Retinal pigment epithelial cell (primary cell): Measurements from ENCODE around the gene TRABD2A.

Experiments
- DNase-seq: peaks from one replicate; pipeline ENCODE4 v3.0.0-alpha.2; 2010; ENCODE audit warnings: low read depth
- H3K4me3 ChIP-seq: 2 replicates; pipeline ENCODE4 v1.5.1; 2011; ENCODE audit warnings: mild to moderate bottlenecking, low read length, control low read depth, moderate library complexity
- TF ChIP-seq, protein P1 (sequence below): conservative IDR thresholded peaks from 2 replicates; pipeline ENCODE4 v1.5.1; 2011; ENCODE audit warnings: low read depth, low read length, control low read depth, inconsistent platforms

The TRABD2A gene

DNA sequence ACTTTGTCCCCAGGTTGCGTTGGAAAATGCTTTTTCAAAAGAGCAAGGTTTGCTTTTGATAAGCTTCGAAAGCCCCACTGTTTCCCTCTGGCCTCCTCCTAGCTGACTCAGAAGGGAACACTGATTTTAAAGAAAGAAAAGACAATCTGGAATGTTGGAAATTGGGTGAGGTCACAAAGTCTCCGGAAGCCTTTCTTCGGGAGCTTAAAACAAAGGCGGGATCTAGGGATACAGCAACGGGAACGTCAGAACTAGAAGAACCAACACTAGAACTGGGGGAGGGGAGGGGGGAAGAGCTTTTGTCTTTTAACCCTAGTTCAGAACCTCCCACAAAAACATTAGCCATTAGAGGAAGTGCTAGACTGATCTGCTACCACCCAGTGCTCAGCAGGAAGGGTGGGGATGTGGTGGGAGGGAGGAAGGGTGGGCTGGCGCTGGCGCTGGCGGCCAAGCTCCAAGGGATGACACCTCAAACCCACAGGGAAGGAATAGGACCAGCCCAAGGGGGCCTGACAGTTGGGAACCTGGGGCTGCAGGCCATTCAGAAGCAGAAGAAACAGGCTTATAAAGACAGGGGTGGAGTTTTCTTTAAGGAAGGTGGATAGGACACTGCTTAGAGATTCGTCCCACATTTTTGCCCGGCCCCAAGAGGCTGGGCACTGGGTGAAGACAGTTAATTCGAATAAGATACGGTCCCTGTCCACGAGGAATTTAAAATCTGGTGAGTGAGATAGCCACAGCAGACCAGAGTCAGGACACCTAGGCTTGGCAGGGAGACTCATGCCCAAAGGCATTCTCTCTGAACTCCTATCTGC lies 26.2 kb upstream of the TRABD2A start:
- TF ChIP-seq, protein P1, sequence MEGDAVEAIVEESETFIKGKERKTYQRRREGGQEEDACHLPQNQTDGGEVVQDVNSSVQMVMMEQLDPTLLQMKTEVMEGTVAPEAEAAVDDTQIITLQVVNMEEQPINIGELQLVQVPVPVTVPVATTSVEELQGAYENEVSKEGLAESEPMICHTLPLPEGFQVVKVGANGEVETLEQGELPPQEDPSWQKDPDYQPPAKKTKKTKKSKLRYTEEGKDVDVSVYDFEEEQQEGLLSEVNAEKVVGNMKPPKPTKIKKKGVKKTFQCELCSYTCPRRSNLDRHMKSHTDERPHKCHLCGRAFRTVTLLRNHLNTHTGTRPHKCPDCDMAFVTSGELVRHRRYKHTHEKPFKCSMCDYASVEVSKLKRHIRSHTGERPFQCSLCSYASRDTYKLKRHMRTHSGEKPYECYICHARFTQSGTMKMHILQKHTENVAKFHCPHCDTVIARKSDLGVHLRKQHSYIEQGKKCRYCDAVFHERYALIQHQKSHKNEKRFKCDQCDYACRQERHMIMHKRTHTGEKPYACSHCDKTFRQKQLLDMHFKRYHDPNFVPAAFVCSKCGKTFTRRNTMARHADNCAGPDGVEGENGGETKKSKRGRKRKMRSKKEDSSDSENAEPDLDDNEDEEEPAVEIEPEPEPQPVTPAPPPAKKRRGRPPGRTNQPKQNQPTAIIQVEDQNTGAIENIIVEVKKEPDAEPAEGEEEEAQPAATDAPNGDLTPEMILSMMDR = no peak
- peak overlapping the region; percentile 93 for H3K4me3 ChIP-seq
- DNase-seq = peak; percentile 39

DNA sequence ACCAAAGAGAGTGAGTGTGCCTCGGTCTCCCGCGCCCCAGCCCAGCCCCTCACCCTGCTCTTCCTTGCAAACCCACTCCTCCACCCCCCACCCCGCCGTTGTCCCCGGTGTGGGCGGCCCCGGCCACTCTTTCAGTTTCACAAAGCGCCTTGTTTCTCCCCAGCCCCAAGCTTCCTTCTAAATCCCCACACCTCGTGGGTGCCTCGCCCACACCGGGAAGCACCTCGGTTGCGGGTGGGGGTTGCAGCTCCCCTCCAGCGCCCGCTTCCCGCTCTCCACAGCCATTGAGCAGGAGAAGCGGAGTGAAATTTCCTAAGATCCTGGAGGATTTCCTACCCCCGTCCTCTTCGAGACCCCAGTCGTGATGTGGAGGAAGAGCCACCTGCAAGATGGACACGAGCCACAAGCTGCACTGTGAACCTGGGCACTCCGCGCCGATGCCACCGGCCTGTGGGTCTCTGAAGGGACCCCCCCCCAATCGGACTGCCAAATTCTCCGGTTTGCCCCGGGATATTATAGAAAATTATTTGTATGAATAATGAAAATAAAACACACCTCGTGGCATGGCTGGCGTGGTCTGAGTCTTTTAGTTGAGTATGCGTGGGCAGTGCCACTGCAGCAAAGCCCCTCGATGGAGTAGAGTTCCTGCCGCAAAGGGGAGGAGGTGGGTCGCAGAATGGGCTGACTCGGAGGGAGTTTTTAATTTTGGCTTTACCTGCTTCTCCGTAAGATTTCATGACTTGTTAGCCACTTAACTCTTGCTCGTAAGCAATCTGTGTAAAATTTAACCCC lies 25.4 kb upstream of the TRABD2A start:
- H3K4me3 ChIP-seq = peak overlapping the region; percentile 93
- TF ChIP-seq, protein P1 = no peak
- DNase-seq = no peak

DNA sequence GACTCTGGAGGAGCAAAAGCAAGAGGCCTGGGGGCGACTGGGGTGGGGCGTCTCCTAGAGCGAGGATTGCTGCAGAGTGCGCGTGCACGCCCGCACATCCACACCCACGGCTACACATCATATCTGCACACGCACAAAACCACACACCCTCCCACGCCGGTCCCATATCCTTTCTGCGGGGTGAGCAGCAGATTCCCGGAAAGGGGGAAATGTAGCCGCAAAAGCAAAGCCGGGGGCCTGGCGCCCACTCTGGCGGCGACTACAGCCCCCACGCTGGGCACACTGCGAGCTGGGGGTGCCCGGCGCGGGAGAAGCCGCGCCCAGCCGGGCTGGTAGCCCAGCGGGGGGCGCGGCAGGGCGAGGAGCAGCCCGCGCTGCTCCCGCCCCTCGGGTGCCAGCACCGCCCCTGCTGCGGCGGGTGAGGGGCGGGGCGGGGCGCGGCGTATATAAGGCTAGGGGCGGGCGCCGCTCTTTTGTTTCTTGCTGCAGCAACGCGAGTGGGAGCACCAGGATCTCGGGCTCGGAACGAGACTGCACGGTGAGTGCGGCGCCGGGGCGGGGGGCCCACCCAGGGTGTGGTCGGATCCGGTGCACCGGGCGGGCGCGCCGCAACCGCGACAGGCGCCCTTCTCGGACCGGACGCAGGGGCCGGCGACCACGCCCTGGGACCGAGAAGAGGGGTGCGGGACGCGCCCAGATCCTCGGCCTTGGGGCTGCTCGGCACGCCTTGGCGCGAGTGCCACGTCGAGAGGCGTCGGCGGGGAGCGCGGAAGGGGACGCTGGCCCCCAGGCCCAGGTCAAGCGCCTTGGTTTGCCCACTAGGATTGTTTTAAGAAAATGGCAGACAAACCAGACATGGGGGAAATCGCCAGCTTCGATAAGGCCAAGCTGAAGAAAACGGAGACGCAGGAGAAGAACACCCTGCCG lies 24.6 kb upstream of the TRABD2A start, which contains the start of gene TMSB10:
TMSB10 (plus strand) TSS at position 476 of the 927 bp plus-strand sequence.
- no peak for DNase-seq
- peak within 1 kb of the TSS; percentile 93 for H3K4me3 ChIP-seq
- TF ChIP-seq, protein P1 = no peak

DNA sequence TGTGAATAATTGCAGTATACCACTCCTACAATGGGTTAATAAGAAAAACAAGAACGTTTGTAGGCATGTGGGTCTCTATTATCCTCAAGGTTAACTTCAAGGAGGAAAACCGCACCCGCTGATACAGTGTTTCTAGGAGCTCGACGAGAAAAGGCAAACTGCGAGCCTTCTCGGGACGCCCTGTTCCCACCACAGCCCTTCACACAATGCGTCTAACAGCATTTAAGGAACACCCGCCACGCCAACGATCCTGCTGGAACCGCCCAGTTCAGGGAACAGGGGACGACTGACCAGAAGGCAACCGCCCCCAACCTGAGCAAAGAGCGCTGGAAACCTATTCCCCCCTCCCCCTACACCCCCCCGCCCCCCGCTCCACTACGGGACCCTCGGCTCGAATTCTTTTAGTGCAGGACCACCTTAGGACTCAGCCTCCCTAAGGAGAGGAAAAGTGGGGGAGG lies 23.9 kb upstream of the TRABD2A start:
- peak overlapping the region; percentile 93 for H3K4me3 ChIP-seq
- no peak for DNase-seq
- TF ChIP-seq, protein P1 = no peak

DNA sequence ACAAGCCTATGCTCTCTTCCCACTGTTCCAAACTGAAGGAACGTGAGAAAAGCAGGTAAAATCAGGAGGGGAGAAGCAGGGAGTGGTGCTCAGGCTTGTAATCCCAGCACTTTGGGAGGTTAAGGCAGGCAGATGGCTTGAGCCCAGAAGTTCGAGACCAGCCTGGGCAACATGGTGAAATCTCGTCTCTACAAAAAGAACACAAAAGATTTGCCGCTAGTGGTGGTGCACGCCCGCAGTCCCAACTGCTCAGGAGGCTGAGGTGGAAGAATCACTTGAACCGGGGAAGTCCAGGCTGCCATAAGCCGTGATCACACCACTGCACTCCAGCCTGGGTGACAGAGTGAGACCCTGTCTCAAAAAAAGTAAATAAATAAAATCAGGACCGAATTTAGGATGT lies 23.3 kb upstream of the TRABD2A start:
- DNase-seq = no peak
- TF ChIP-seq, protein P1 = no peak
- H3K4me3 ChIP-seq = no peak overlapping the region

DNA sequence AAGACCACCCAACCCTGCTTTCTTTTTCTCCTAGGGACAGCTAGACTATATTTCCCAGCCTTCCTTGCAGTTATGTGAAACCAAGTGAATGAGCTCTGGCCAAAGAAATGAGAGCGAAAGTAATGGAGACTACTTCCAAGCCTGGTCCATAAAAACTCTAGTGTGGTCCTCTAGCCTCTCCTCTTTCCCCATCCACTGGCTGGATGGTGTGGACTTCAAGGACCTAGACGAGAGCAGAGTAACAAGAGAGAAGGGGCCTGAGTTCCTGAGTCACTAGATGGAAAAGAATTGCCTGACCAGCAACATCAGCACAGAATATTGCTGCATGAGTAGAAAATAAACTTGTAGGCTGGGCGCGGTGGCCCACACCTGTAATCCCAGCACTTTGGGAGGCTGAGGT lies 21.6 kb upstream of the TRABD2A start:
- no peak overlapping the region for H3K4me3 ChIP-seq
- no peak for DNase-seq
- TF ChIP-seq, protein P1 = no peak
